IMR-90 (cell line): ENCODE measurements around the gene CRYBG2. TPM values are rescaled to one million over a fixed set of nuclear protein-coding genes. Genes with fewer than 3 reads are reported as not detected.
A peak's percentile ranks its signal among the peaks of the same experiment; 100 is the strongest.

ENCODE experiments used
- ATAC-seq: fragments of 200-7000 bp; cut with Tn5 transposase; 2 replicates; pipeline ENCODE4 v1.9.1; 2020; ENCODE audit warnings: low read depth, mild to moderate bottlenecking, moderate library complexity
- BruUV-seq: library from RNA; stranded (reverse); fragments of 400-500 nt; replicated peaks from 2 replicates; lab custom pipeline; 2021; lab: Mats Ljungman, UMichigan
- CTCF ChIA-PET: fragments of 300-600 bp; formaldehyde crosslinking; extraction: SDS; loops from one replicate; lab custom pipeline; 2021; ENCODE audit warnings: antibody characterized with exemption; lab: Yijun Ruan, JAX
- POLR2A ChIA-PET: fragments of 300-600 bp; sonication (Branson Sonifier 250); formaldehyde crosslinking; loops from one replicate; lab custom pipeline; 2022; ENCODE audit warnings: antibody characterized with exemption; ENCODE audit not compliant: unreplicated experiment; lab: Charles Lee
- DNase-seq: peaks from one replicate; pipeline ENCODE4 v3.0.0; 2013
- H2AFZ ChIP-seq: replicated peaks from 2 replicates; pipeline ENCODE3; 2013; ENCODE audit warnings: low read length, mild to moderate bottlenecking; ENCODE audit not compliant: poor library complexity
- H2AK5ac ChIP-seq: 2 replicates; pipeline ENCODE4 v1.6.1; 2013; ENCODE audit warnings: low read depth, low read length, inconsistent platforms
- H2AK9ac ChIP-seq: replicated peaks from 2 replicates; pipeline ENCODE3; 2013; ENCODE audit warnings: mild to moderate bottlenecking, low read depth, low read length, moderate library complexity; ENCODE audit not compliant: poor library complexity
- H2BK120ac ChIP-seq: 2 replicates; pipeline ENCODE4 v1.6.1; 2013; ENCODE audit warnings: low read depth, low read length, inconsistent platforms
- H2BK15ac ChIP-seq: 3 replicates; pipeline ENCODE4 v1.6.1; 2013; ENCODE audit warnings: low read depth, low read length, inconsistent platforms
- H2BK20ac ChIP-seq: 2 replicates; pipeline ENCODE4 v1.6.1; 2013; ENCODE audit warnings: low read depth, mild to moderate bottlenecking, inconsistent platforms, low read length, moderate library complexity
- H2BK5ac ChIP-seq: 2 replicates; pipeline ENCODE4 v1.6.1; 2013; ENCODE audit warnings: mild to moderate bottlenecking, low read depth, low read length, inconsistent platforms; ENCODE audit not compliant: poor library complexity, severe bottlenecking
- H3K14ac ChIP-seq: replicated peaks from 2 replicates; pipeline ENCODE4 v1.6.1; 2013; ENCODE audit warnings: low read depth, low read length, inconsistent platforms
- H3K18ac ChIP-seq: 2 replicates; pipeline ENCODE4 v1.6.1; 2013; ENCODE audit warnings: low read depth, low read length, control low read depth
- H3K23ac ChIP-seq: 2 replicates; pipeline ENCODE4 v1.6.1; 2013; ENCODE audit warnings: low read depth, low read length, inconsistent platforms
- H3K27ac ChIP-seq: 2 replicates; pipeline ENCODE4 v1.5.1; 2013; ENCODE audit warnings: mild to moderate bottlenecking, control low read depth, low read length; ENCODE audit not compliant: insufficient read depth
- H3K27me3 ChIP-seq: 2 replicates; pipeline ENCODE4 v1.6.1; 2013; ENCODE audit warnings: low read length; ENCODE audit not compliant: control insufficient read depth, insufficient read depth
- H3K36me3 ChIP-seq: 2 replicates; pipeline ENCODE4 v1.6.1; 2013; ENCODE audit warnings: low read length, mixed read lengths; ENCODE audit not compliant: control insufficient read depth, insufficient read depth
- H3K4ac ChIP-seq: 2 replicates; pipeline ENCODE4 v1.6.1; 2013; ENCODE audit warnings: low read depth, low read length, inconsistent platforms
- H3K4me1 ChIP-seq: 2 replicates; pipeline ENCODE4 v1.6.1; 2013; ENCODE audit warnings: low read length, mixed read lengths; ENCODE audit not compliant: control insufficient read depth, insufficient read depth
- H3K4me2 ChIP-seq: 2 replicates; pipeline ENCODE4 v1.6.1; 2013; ENCODE audit warnings: low read depth, mild to moderate bottlenecking, control low read depth, low read length, moderate library complexity
- H3K4me3 ChIP-seq: 2 replicates; pipeline ENCODE4 v1.5.1; 2013; ENCODE audit warnings: low read depth, mild to moderate bottlenecking, control low read depth, low read length, moderate library complexity; ENCODE audit not compliant: insufficient read depth
- H3K56ac ChIP-seq: 2 replicates; pipeline ENCODE4 v1.6.1; 2013; ENCODE audit warnings: low read length, inconsistent platforms; ENCODE audit not compliant: insufficient read depth; ENCODE audit errors: extremely low read depth
- H3K79me1 ChIP-seq, 2 experiments: 2 replicates each; pipeline ENCODE4 v1.6.1; 2013; ENCODE audit warnings: low read length in 2 of 2, inconsistent platforms in 1 of 2, low read depth in 1 of 2
- H3K9ac ChIP-seq: 2 replicates; pipeline ENCODE4 v1.6.1; 2013; ENCODE audit warnings: low read depth, low read length, control low read depth
- H3K9me1 ChIP-seq: 2 replicates; pipeline ENCODE4 v1.6.1; 2013; ENCODE audit warnings: low read length, inconsistent platforms; ENCODE audit not compliant: insufficient read depth
- H3K9me3 ChIP-seq: 2 replicates; pipeline ENCODE4 v1.6.1; 2013; ENCODE audit warnings: low read length; ENCODE audit not compliant: control insufficient read depth, insufficient read depth
- H4K20me1 ChIP-seq: 2 replicates; pipeline ENCODE4 v1.6.1; 2013; ENCODE audit warnings: low read length, inconsistent platforms; ENCODE audit not compliant: insufficient read depth
- H4K5ac ChIP-seq: 2 replicates; pipeline ENCODE4 v1.6.1; 2013; ENCODE audit warnings: mild to moderate bottlenecking, low read depth, low read length, control low read depth
- H4K8ac ChIP-seq, 2 experiments: 2 replicates each; pipeline ENCODE4 v1.6.1; 2013; ENCODE audit warnings: low read depth in 2 of 2, low read length in 2 of 2, control low read depth in 1 of 2, inconsistent platforms in 1 of 2
- H4K91ac ChIP-seq: 2 replicates; pipeline ENCODE4 v1.6.1; 2013; ENCODE audit warnings: low read depth, low read length, inconsistent platforms; ENCODE audit not compliant: insufficient read depth
- BHLHE40 ChIP-seq: fragments of 150-350 bp; IDR thresholded peaks from 2 replicates; pipeline ENCODE4 v1.6.1; 2016; ENCODE audit warnings: mild to moderate bottlenecking, low read depth, low read length
- NFE2L2 ChIP-seq: fragments of 150-350 bp; IDR thresholded peaks from 2 replicates; pipeline ENCODE4 v1.6.1; 2016; ENCODE audit warnings: low read depth, mild to moderate bottlenecking, low read length
- RCOR1 ChIP-seq: IDR thresholded peaks from 2 replicates; pipeline ENCODE4 v1.6.1; 2012; ENCODE audit warnings: mild to moderate bottlenecking, low read length, improper control_type of control experiment; ENCODE audit not compliant: insufficient replicate concordance
- WGBS, 2 experiments: methylation state at CpG; one replicate each; pipeline versions ENCODE4 v1.1.5 to v1.1.7; 2013; ENCODE audit warnings: missing lambda C conversion rate in 2 of 2; ENCODE audit not compliant: insufficient read length in 1 of 2; ENCODE audit errors: extremely low coverage in 2 of 2; 5-methylcytosine and 5-hydroxymethylcytosine counted together
- dilution Hi-C: fragments of 300-500 bp; cut with HindIII; formaldehyde crosslinking; loops from one replicate; pipeline ENCODE4 v1.14.3; 2018; ENCODE audit warnings: low sequenced_read_pairs; ENCODE audit not compliant: unreplicated experiment
- in situ Hi-C: fragments of 300-500 bp; cut with MboI; formaldehyde crosslinking; loops from 3 replicates; pipeline ENCODE4 v1.14.3; 2019; ENCODE audit warnings: low sequenced_read_pairs, inconsistent platforms, mixed read lengths
- intact Hi-C: fragments of 100-400 bp; cut with micrococcal nuclease; formaldehyde crosslinking; loops from 2 replicates; pipeline ENCODE4 v1.10.0; 2022
- polyA plus RNA-seq, 3 experiments: library from polyadenylated mRNA; depleted of rRNA; stranded (reverse); fragments of >200 nt; gene quantifications; 2 replicates each; pipeline ENCODE4 v1.2.3, GENCODE V29; 2012; ENCODE audit warnings: low replicate concordance in 1 of 3
- total RNA-seq: library from RNA; depleted of rRNA; stranded (reverse); fragments of >200 nt; gene quantifications from 2 replicates; pipeline ENCODE4 v1.2.3, GENCODE V29; 2012

CRYBG2 gene
- total and polyA plus RNA-seq, 2 of the 4 experiments (the other 2 are of a cell fraction): not detected

DNA sequence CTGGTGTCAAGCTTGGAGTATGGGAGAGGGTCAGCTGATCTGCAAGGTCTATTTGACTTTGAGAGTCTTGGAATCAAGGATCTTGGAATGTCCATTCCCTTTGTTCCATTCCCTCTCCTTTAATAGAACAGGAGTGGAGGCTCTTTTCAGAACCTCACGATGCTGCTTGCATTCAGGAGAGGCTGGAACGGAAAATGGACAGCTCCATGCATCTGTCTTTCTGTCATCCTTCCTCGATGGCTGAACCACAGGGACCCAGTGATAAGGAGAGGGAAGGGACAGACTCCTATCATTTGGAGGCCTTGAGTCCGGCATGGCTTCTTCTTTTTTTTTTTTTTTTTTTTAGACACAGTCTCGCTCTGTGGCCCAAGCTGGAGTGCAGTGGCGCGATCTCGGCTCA is 41.8 kb upstream of the CRYBG2 start:
- WGBS, 2 experiments: no CpG with 5 or more reads among the region's 8 CpGs
- no peak overlapping the region for H4K5ac ChIP-seq
- no peak overlapping the region for H4K91ac ChIP-seq
- no peak overlapping the region for H2AK9ac ChIP-seq
- no peak overlapping the region for H4K8ac ChIP-seq
- H3K4me1 ChIP-seq: no peaks in the 10 kb centered on the region
- no peak overlapping the region for H3K18ac ChIP-seq
- no peak overlapping the region for H3K27ac ChIP-seq
- no peak overlapping the region for H3K4me2 ChIP-seq
- no peak overlapping the region for H3K56ac ChIP-seq
- no peak overlapping the region for H2AK5ac ChIP-seq
- no peak overlapping the region for H3K23ac ChIP-seq
- peak overlapping the region; percentile 21 for H2AFZ ChIP-seq
- ChIA-PET CTCF (no interaction called here), POLR2A (interaction anchor here (0.6 kb wide), 1 partner anchor 212 kb away, joined by 6 read pairs; no protein-coding TSS in a partner anchor)
- no peak overlapping the region for H3K4ac ChIP-seq
- no peaks in the 10 kb centered on the region for H3K79me1 ChIP-seq
- peaks cover 2% of the 10 kb centered on the region; the same call in 1 of the 2 replicates for H3K27me3 ChIP-seq
- intact Hi-C loops: no loop called here
- DNase-seq (no peak), ATAC-seq (no peak)
- H3K9ac ChIP-seq: no peak overlapping the region
- no peak overlapping the region for H2BK15ac ChIP-seq
- H2BK5ac ChIP-seq: no peak overlapping the region
- H3K36me3 ChIP-seq: no peaks in the 10 kb centered on the region
- no peaks in the 10 kb centered on the region for H3K9me3 ChIP-seq
- BruUV-seq: no TSS peak
- in situ Hi-C loops: no loop called here
- H3K9me1 ChIP-seq: no peaks in the 10 kb centered on the region
- no peak for TF ChIP-seq NFE2L2
- TF ChIP-seq BHLHE40: no peak
- TF ChIP-seq RCOR1: no peak
- dilution Hi-C loops: no loop called here
- H2BK120ac ChIP-seq: no peak overlapping the region
- H2BK20ac ChIP-seq: no peak overlapping the region
- H3K4me3 ChIP-seq: no peak overlapping the region
- no peaks in the 10 kb centered on the region for H4K20me1 ChIP-seq
- no peak overlapping the region for H3K14ac ChIP-seq
